Heart left ventricle (tissue), 16 donors: Measurements from ENCODE around the gene GALNT18. TPM values are rescaled to one million over a fixed set of nuclear protein-coding genes. Genes with fewer than 3 reads are reported as not detected.

Experiments
- ATAC-seq, 4 donors: fragments of 200-7000 bp; cut with Tn5 transposase; one replicate each; pipeline ENCODE4 v1.9.1; 2020 to 2022; ENCODE audit warnings: moderate library complexity in 4 of 4, mild to moderate bottlenecking in 3 of 4, moderate number of reproducible peaks in 1 of 4
- DNase-seq, 5 donors: peaks; one replicate each; pipeline ENCODE4 v3.0.0-alpha.2; 2020
- H3K27ac ChIP-seq, 12 donors: fragments of 200-600 bp; sonication (generic) in 4 of 12; one replicate each; pipeline versions ENCODE4 v1.5.0 to v1.8.0; 2016 to 2022; ENCODE audit warnings: mild to moderate bottlenecking in 2 of 12
- H3K27me3 ChIP-seq, 9 donors: fragments of 200-600 bp; sonication (generic) in 2 of 9; one replicate each; pipeline versions ENCODE4 v1.5.1 to v1.8.0; 2016 to 2022; ENCODE audit warnings: mild to moderate bottlenecking in 3 of 9
- H3K36me3 ChIP-seq, 9 donors: fragments of 200-600 bp; sonication (generic) in 2 of 9; one replicate each; pipeline versions ENCODE4 v1.5.0 to v1.8.0; 2018 to 2022; ENCODE audit warnings: mild to moderate bottlenecking in 2 of 9
- H3K4me1 ChIP-seq, 12 donors: fragments of 200-600 bp; sonication (generic) in 4 of 12; one replicate each; pipeline versions ENCODE4 v1.5.0 to v1.8.0; 2016 to 2022; ENCODE audit warnings: mild to moderate bottlenecking in 3 of 12
- H3K4me3 ChIP-seq, 12 donors: fragments of 200-600 bp; sonication (generic) in 4 of 12; one replicate each; pipeline versions ENCODE4 v1.5.0 to v1.8.0; 2017 to 2022; ENCODE audit warnings: mild to moderate bottlenecking in 9 of 12, moderate library complexity in 4 of 12
- H3K9me3 ChIP-seq, 12 donors: fragments of 200-600 bp; sonication (generic) in 4 of 12; one replicate each; pipeline versions ENCODE4 v1.5.0 to v1.8.0; 2016 to 2022; ENCODE audit warnings: mild to moderate bottlenecking in 1 of 12
- CTCF ChIP-seq, 12 donors: fragments of 200-600 bp; sonication (generic) in 4 of 12; IDR thresholded peaks; one replicate each; pipeline versions ENCODE4 v1.5.0 to v1.8.0; 2018 to 2022; ENCODE audit warnings: antibody characterized with exemption in 12 of 12, mild to moderate bottlenecking in 5 of 12
- POLR2A ChIP-seq, 2 donors: fragments of 450-650 bp; IDR thresholded peaks; one replicate each; pipeline ENCODE4 v1.6.1; 2017; ENCODE audit warnings: antibody characterized with exemption in 2 of 2, mild to moderate bottlenecking in 2 of 2, moderate library complexity in 2 of 2
- WGBS, 4 donors: extraction: QIAGEN DNeasy Blood & Tissue Kit in 2 of 4; methylation state at CpG; one replicate each; pipeline versions ENCODE4 v1.1.5 to v1.1.7; 2013 to 2018; 5-methylcytosine and 5-hydroxymethylcytosine counted together
- intact Hi-C, 10 donors: fragments of 100-400 bp; cut with DNase I; formaldehyde crosslinking; loops; one replicate each; pipeline versions ENCODE4 v1.11.1 to v1.14.2; 2022
- polyA plus RNA-seq, 2 donors: library from polyadenylated mRNA; stranded (reverse); fragments of 200-250 nt; gene quantifications; one replicate each; pipeline ENCODE4 v1.2.3, GENCODE V29; 2013
- total RNA-seq, 9 donors: library from RNA; depleted of rRNA in 2 of 9; stranded (reverse); fragments of >200 nt in 2 of 9; fragmentation: NEBNext Ultra II Directional in 3 of 9; extraction: Animal tissue kit (Norgen Biotek cat#: 25700) in 3 of 9; gene quantifications; one replicate each; pipeline versions ENCODE4 v1.1.0 to v1.2.4, GENCODE V29; 2016 to 2023
- donor health status: ischemic (EF 13 %, LVEDD 7.1; RV severe dilation, severe dysfunction).
- donor health status: healthy with polysubstance abuse.
- donor health status: DM: no; HTN: yes; CAD: no.
- donor health status: DM: no; HTN: no; CAD: no.
- donor health status: ischemic (EF 25% LVEDD 6.9; RV normal size, moderate dysfunction).
- donor health status: ischemic (EF 25% LVEDD 5.7; RV mildly dilated, moderate dysfunction).
- donor health status: healthy.
- donor health status: DM: yes; HTN: yes; CAD: no.
- donor health status: ischemic (EF 35%, LVEDD 5.7; RV mildly dilated, moderate dysfunction).
- donor health status: nonischemic (EF 11% LVEDD 7.7; RV severe dilation, severe dysfunction).
- donor health status: DM: yes; HTN: yes; CAD: no.
- donor health status: PGD.
- donor health status: ischemic (EF 29% LVEDD 5.4; RV normal size, mild dysfunction).
- donor health status: nonischemic (EF 23%, LVEDD 6.1; RV moderate dilation, normal function).

Gene GALNT18
- total and polyA plus RNA-seq, 11 donors, result 9.0 to 31.8 (median 17.3) TPM

GRCh38 chr11:11290354-11290753 lies 331.5 kb downstream of the GALNT18 start:
- Histone ChIP-seq H3K27me3 (no peaks in the 10 kb centered on the region), H3K27ac (no peak overlapping the region), H3K9me3 (no peaks in the 10 kb centered on the region), H3K36me3 (peaks cover 0 to 20% (median 3%) of the 10 kb centered on the region in 9 donors), H3K4me3 (no peak overlapping the region), H3K4me1 (peaks cover 0 to 3% (median 0%) of the 10 kb centered on the region in 12 donors)
- ATAC-seq (no peak), DNase-seq (no peak)
- intact Hi-C loops, result no loop called here
- whole genome bisulfite sequencing, 4 donors, result 93 to 100% (median 97%) methylated on average over 4 of the region's 4 CpGs
- TF ChIP-seq POLR2A (IDR thresholded peaks at IDR 0.05), result no peak
- TF ChIP-seq CTCF (IDR thresholded peaks at IDR 0.05), result no peak

- Histone ChIP-seq H3K27me3 (no peaks in the 10 kb centered on the region), H3K9me3 (no peaks in the 10 kb centered on the region), H3K36me3 (peaks cover 0 to 20% (median 3%) of the 10 kb centered on the region in 9 donors), H3K4me1 (peaks cover 0 to 3% (median 0%) of the 10 kb centered on the region in 12 donors), H3K27ac (no peak overlapping the region), H3K4me3 (no peak overlapping the region)
- ATAC-seq (no peak), DNase-seq (no peak)
- intact Hi-C loops, result no loop called here
- WGBS, 4 donors, result 93 to 100% (median 96%) methylated on average over 1 of the region's 1 CpG
- TF ChIP-seq CTCF (IDR thresholded peaks at IDR 0.05) (no peak), POLR2A (IDR thresholded peaks at IDR 0.05) (no peak)
Measured at GRCh38 chr11:11289669-11290068, 332.1 kb downstream of the GALNT18 start.

- peaks cover 0 to under 1% (median 0%) of the 10 kb centered on the region in 12 donors for H3K4me1 ChIP-seq
- peaks cover 0 to 20% (median 3%) of the 10 kb centered on the region in 9 donors for H3K36me3 ChIP-seq
- no peak for ATAC-seq
- H3K27ac ChIP-seq, result no peak overlapping the region
- DNase-seq, result no peak
- no peaks in the 10 kb centered on the region for H3K27me3 ChIP-seq
- H3K9me3 ChIP-seq, result no peaks in the 10 kb centered on the region
- no peak overlapping the region for H3K4me3 ChIP-seq
- intact Hi-C loops, result no loop called here
- no peak for TF ChIP-seq CTCF (IDR thresholded peaks at IDR 0.05)
- TF ChIP-seq POLR2A (IDR thresholded peaks at IDR 0.05), result no peak
- 92 to 97% (median 94%) methylated on average over 7 of the region's 7 CpGs for WGBS, 4 donors
Measured at GRCh38 chr11:11288972-11289616, 332.7 kb downstream of the GALNT18 start.

GRCh38 chr11:11284481-11284880 lies 337.3 kb downstream of the GALNT18 start:
- DNase-seq (no peak), ATAC-seq (no peak)
- Histone ChIP-seq H3K9me3 (no peaks in the 10 kb centered on the region), H3K4me3 (no peak overlapping the region), H3K27ac (no peak overlapping the region), H3K27me3 (no peaks in the 10 kb centered on the region), H3K36me3 (peaks cover 0 to 6% (median 0%) of the 10 kb centered on the region in 9 donors), H3K4me1 (peaks cover 0 to 18% (median 9%) of the 10 kb centered on the region in 12 donors)
- TF ChIP-seq CTCF (IDR thresholded peaks at IDR 0.05), result no peak
- no peak for TF ChIP-seq POLR2A (IDR thresholded peaks at IDR 0.05)
- WGBS, 4 donors, result 74 to 80% (median 76%) methylated on average over 4 of the region's 4 CpGs
- intact Hi-C loops, result no loop called here
